K562 (cell line): ENCODE data around the gene LRRC61. TPM values are rescaled to one million over a fixed set of nuclear protein-coding genes. Genes with fewer than 3 reads are reported as not detected.

Experiments used
- BRF2 ChIP-seq: IDR thresholded peaks from 3 replicates; pipeline ENCODE4 v1.6.1; 2011; ENCODE audit warnings: borderline replicate concordance, mild to moderate bottlenecking; ENCODE audit not compliant: insufficient read length, insufficient read depth
- CC2D1A ChIP-seq: fragments of 450-650 bp; IDR thresholded peaks from 2 replicates; pipeline ENCODE4 v1.6.1; 2017; ENCODE audit warnings: mild to moderate bottlenecking
- CREM ChIP-seq: IDR thresholded peaks from 2 replicates; pipeline ENCODE4 v1.6.1; 2014; ENCODE audit warnings: antibody characterized with exemption, low read depth
- FOSL1 ChIP-seq: fragments of 200-800 bp; sonication (Bioruptor generic); conservative IDR thresholded peaks from 2 replicates; pipeline ENCODE4 v1.6.1; 2016; ENCODE audit warnings: missing genetic modification characterization, missing compliant biosample characterization
- FOXJ2 ChIP-seq: fragments of 200-800 bp; sonication (Bioruptor generic); IDR thresholded peaks from 2 replicates; pipeline ENCODE4 v1.6.1; 2016; ENCODE audit warnings: missing genetic modification characterization, missing compliant biosample characterization
- GTF3C2 ChIP-seq: IDR thresholded peaks from 3 replicates; pipeline ENCODE4 v1.6.1; 2011; ENCODE audit warnings: borderline replicate concordance, mild to moderate bottlenecking, moderate library complexity; ENCODE audit not compliant: insufficient read length; ENCODE audit errors: extremely low read depth
- HBP1 ChIP-seq: fragments of 450-650 bp; formaldehyde crosslinking; IDR thresholded peaks from 2 replicates; pipeline ENCODE4 v1.4.0; 2022; ENCODE audit warnings: missing genetic modification characterization
- ILF3 ChIP-seq: fragments of 450-650 bp; IDR thresholded peaks from 2 replicates; pipeline ENCODE4 v1.6.1; 2018; ENCODE audit warnings: antibody characterized with exemption, mild to moderate bottlenecking, moderate library complexity, borderline replicate concordance
- MTA3 ChIP-seq: fragments of 450-650 bp; formaldehyde crosslinking; IDR thresholded peaks from 2 replicates; pipeline ENCODE4 v1.6.1; 2017; ENCODE audit warnings: mild to moderate bottlenecking, borderline replicate concordance
- NEUROD1 ChIP-seq: fragments of 150-350 bp; IDR thresholded peaks from 2 replicates; pipeline ENCODE4 v1.6.1; 2014; ENCODE audit warnings: borderline replicate concordance, low read length, low read depth; ENCODE audit not compliant: partially characterized antibody
- PTBP1 ChIP-seq: fragments of 200-400 bp; formaldehyde crosslinking; IDR thresholded peaks from 2 replicates; pipeline ENCODE4 v1.6.1; 2017; ENCODE audit warnings: low read depth, low read length
- RFX5 ChIP-seq: IDR thresholded peaks from 2 replicates; pipeline ENCODE4 v1.6.1; 2011; ENCODE audit warnings: low read depth, mild to moderate bottlenecking, improper control_type of control experiment, low read length
- SMARCC2 ChIP-seq: fragments of 450-650 bp; IDR thresholded peaks from 2 replicates; pipeline ENCODE4 v1.6.1; 2017; ENCODE audit warnings: antibody characterized with exemption, moderate library complexity, mild to moderate bottlenecking, low read depth
- SMC3 ChIP-seq: conservative IDR thresholded peaks from 2 replicates; pipeline ENCODE4 v1.6.1; 2011; ENCODE audit warnings: low read depth, low read length, improper control_type of control experiment; ENCODE audit not compliant: insufficient read depth
- THAP7 ChIP-seq: fragments of 250-450 bp; sonication (Bioruptor Pico); IDR thresholded peaks from 2 replicates; pipeline ENCODE4 v1.5.0; 2021
- ZC3H11A ChIP-seq: IDR thresholded peaks from 2 replicates; pipeline ENCODE4 v1.6.1; 2012; ENCODE audit warnings: low read depth, low read length, improper control_type of control experiment
- ZKSCAN1 ChIP-seq: fragments of 150-350 bp; IDR thresholded peaks from 2 replicates; pipeline ENCODE4 v1.6.1; 2016; ENCODE audit warnings: low read depth, low read length
- ZKSCAN8 ChIP-seq: fragments of 200-800 bp; sonication (Bioruptor generic); IDR thresholded peaks from 2 replicates; pipeline ENCODE4 v1.6.1; 2016; ENCODE audit warnings: missing genetic modification characterization, missing compliant biosample characterization
- ZNF311 ChIP-seq: fragments of 250-450 bp; sonication (Bioruptor Pico); IDR thresholded peaks from 2 replicates; pipeline ENCODE4 v1.4.0; 2020; ENCODE audit warnings: mild to moderate bottlenecking, moderate library complexity
- ZNF384 ChIP-seq: IDR thresholded peaks from 2 replicates; pipeline ENCODE4 v1.6.1; 2012; ENCODE audit warnings: low read depth, low read length, improper control_type of control experiment
- ZNF707 ChIP-seq: fragments of 250-450 bp; sonication (Bioruptor Pico); conservative IDR thresholded peaks from 2 replicates; pipeline ENCODE4 v1.8.0; 2022; ENCODE audit warnings: inconsistent platforms, mild to moderate bottlenecking, moderate library complexity
- ZNF830 ChIP-seq: fragments of 250-450 bp; sonication (Bioruptor Pico); IDR thresholded peaks from 2 replicates; pipeline ENCODE4 v1.5.0; 2021; ENCODE audit warnings: mild to moderate bottlenecking
- polyA plus RNA-seq, 8 experiments: library from polyadenylated mRNA; depleted of rRNA in 4 of 8; stranded (reverse) in 5 of 8; unstranded in 3 of 8; fragments of >200 nt; fragmentation: Nextera tagmentation in 2 of 8; fragmentation: Illumina TruSeq in 1 of 8; extraction: Ambion mirVana in 2 of 8; extraction: Trizol in 1 of 8; gene quantifications; 2 replicates each; pipeline versions ENCODE4 v1.2.1 to v1.2.3, GENCODE V29; 2011 to 2014; ENCODE audit warnings: inconsistent platforms in 1 of 8, missing spikeins in 1 of 8
- total RNA-seq, 7 experiments: library from RNA; depleted of rRNA in 6 of 7; stranded (reverse); fragments of >200 nt in 6 of 7; fragmentation: Illumina TruSeq in 2 of 7; extraction: Trizol in 2 of 7; gene quantifications; 2 replicates each; pipeline versions ENCODE4 v1.2.1 to v1.2.3, GENCODE V29; 2011 to 2021; ENCODE audit warnings: low replicate concordance in 1 of 7

Gene LRRC61
- total and polyA plus RNA-seq, 9 of the 15 experiments (the other 6 are each of a cell fraction or from before 2014, with no cell fraction given), result 1.3 to 55.2 (median 35.2) TPM

GRCh38 chr7:150322833-150323681 is at the start of gene LRRC61, which contains the start of gene ACTR3C (continued):
- peak; percentile 54; the same call in 1 of the 2 replicates for TF ChIP-seq ZKSCAN8
- TF ChIP-seq ZNF830, result 0 out of 2 replicates have a peak, but pooled peaks have one; percentile 20
- peak; percentile 53; the same call in 1 of the 2 replicates for TF ChIP-seq SMC3
- peak; percentile 66; the same call in 1 of the 2 replicates for TF ChIP-seq CREM
- 0 out of 2 replicates have a peak, but pooled peaks have one; percentile 32 for TF ChIP-seq THAP7 (CRISPR knock-in tag)
- peak; percentile 62; the same call in 1 of the 2 replicates for TF ChIP-seq FOXJ2 (tag)
- peak; percentile 8 for TF ChIP-seq NEUROD1
- peak; percentile 91 for TF ChIP-seq MTA3
- TF ChIP-seq ZNF311 (CRISPR knock-in tag), result 0 out of 2 replicates have a peak, but pooled peaks have one; percentile 76
- TF ChIP-seq RFX5, result no peak
- TF ChIP-seq SMARCC2, result peak; percentile 63; the same call in 1 of the 2 replicates
- TF ChIP-seq ILF3, result no peak; the same call in 1 of the 2 replicates
- no peak; the same call in 1 of the 2 replicates for TF ChIP-seq ZNF384
- TF ChIP-seq GTF3C2, result no peak
- no peak for TF ChIP-seq ZKSCAN1
- TF ChIP-seq ZNF707, result 0 out of 2 replicates have a peak, but pooled peaks have one; percentile 12
- TF ChIP-seq FOSL1 (tag), result no peak; the same call in 1 of the 2 replicates
- peak; percentile 19; the same call in 1 of the 2 replicates for TF ChIP-seq CC2D1A
- no peak for TF ChIP-seq PTBP1
- TF ChIP-seq ZC3H11A, result no peak
- TF ChIP-seq BRF2, result no peak
- TF ChIP-seq HBP1, result no peak
